ENCODE measurements around the gene CHRNA4. TPM values are rescaled to one million over a fixed set of nuclear protein-coding genes. Genes with fewer than 3 reads are reported as not detected.
A peak's percentile ranks its signal among the peaks of the same experiment; 100 is the strongest.

Gene CHRNA4
- total and polyA plus RNA-seq, 12 donors, result 0.06 to 0.57 (median 0.26) TPM; not detected in 5

DNA sequence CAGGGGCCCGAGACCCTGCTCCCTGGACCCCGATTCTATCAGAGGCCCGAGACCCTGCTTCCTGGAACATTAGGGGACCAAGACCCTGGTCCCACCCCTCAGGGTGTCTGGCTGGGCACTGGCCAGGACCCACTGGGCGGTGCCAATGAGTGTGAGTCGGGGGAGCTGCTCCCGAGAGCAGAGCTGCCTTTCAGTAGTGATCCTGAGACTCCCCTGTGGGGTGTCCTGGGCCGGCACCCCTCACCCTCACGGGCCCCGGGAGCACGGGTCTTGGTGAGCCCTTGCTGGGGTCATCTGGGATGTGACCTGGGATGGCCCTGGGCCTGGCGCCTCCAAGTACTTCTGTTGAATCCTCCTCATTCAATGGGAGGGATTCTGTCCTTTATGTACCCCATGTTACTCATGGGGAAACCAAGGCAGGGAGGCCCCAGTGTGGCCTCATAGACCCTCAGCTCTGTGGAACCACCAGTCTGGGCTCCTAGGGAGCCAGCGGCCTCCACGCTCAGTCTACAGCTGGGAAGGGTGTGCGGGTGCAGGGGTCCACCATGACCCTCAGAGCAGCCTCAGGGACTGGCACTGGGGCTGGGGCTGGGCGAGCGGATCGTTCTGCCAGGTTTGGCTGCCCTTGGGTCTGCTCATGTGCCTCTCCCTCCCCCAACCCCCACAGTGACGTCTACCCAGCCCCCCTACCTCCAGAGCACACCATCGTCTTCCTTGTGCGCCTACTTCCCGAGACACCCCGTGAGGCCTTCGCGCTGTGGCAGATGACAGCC, 42.6 kb downstream of the CHRNA4 start:
- intact Hi-C loops (cut with DNase I), result no loop called here

DNA sequence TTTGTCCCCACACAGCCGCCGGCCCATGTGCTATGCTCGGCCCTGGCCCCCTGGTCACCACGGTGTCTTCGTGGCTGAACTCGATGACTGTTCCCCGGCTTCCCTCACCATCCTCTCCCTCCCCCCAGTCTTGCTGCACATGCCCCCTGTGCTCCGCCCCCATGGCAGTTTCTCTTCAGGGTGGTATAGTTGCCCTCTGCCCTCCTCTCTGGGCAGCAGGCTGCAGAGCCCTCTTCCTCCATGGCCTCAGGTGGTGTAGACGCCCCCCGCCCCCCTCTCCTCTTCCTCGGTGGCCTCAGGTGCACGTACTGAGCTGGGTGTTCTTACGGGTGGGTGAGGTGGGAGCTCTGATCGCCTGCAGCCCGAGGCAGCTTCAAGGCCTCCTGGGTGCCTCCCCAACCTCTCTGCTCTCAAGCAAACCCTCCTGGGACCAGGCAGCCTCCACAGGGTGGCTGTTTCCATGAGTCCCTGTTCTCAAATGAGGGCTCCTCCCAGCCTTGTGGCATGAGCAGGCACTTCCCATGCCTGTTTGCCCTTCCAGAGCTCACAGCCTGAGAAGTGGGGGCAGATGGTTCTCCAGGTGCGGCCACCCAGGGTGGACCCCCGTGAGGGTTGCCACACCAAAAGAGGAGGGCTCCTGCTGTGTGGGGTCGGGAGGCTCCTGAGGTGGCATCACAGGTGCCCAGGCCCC, 43.4 kb downstream of the CHRNA4 start:
- intact Hi-C loops (cut with DNase I), result no loop called here
- 79 to 90% (median 83%) methylated on average over 14 to 18 of the region's 18 CpGs for WGBS, 4 donors

More for the DNA sequence above, 42.6 kb downstream of the CHRNA4 start:
- DNase-seq, result peak in 1 of 7 donors; percentile 6
- H3K27me3 ChIP-seq, result no peaks in the 10 kb centered on the region
- H3K4me3 ChIP-seq, result no peak overlapping the region
- no peak overlapping the region for H3K27ac ChIP-seq
- 89 to 100% (median 93%) methylated on average over 1 to 24 of the region's 24 CpGs for WGBS, 4 donors
- TF ChIP-seq, protein P1, sequence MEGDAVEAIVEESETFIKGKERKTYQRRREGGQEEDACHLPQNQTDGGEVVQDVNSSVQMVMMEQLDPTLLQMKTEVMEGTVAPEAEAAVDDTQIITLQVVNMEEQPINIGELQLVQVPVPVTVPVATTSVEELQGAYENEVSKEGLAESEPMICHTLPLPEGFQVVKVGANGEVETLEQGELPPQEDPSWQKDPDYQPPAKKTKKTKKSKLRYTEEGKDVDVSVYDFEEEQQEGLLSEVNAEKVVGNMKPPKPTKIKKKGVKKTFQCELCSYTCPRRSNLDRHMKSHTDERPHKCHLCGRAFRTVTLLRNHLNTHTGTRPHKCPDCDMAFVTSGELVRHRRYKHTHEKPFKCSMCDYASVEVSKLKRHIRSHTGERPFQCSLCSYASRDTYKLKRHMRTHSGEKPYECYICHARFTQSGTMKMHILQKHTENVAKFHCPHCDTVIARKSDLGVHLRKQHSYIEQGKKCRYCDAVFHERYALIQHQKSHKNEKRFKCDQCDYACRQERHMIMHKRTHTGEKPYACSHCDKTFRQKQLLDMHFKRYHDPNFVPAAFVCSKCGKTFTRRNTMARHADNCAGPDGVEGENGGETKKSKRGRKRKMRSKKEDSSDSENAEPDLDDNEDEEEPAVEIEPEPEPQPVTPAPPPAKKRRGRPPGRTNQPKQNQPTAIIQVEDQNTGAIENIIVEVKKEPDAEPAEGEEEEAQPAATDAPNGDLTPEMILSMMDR (IDR thresholded peaks at IDR 0.05), result no peak
- no peak for TF ChIP-seq POLR2A (IDR thresholded peaks at IDR 0.05)
- H3K4me1 ChIP-seq (replicated peaks in 1 of 2), result no peaks in the 10 kb centered on the region
- no peaks in the 10 kb centered on the region for H3K9me3 ChIP-seq (replicated peaks in 1 of 3)
- no peaks in the 10 kb centered on the region for H3K36me3 ChIP-seq (replicated peaks in 1 of 2)

DNA sequence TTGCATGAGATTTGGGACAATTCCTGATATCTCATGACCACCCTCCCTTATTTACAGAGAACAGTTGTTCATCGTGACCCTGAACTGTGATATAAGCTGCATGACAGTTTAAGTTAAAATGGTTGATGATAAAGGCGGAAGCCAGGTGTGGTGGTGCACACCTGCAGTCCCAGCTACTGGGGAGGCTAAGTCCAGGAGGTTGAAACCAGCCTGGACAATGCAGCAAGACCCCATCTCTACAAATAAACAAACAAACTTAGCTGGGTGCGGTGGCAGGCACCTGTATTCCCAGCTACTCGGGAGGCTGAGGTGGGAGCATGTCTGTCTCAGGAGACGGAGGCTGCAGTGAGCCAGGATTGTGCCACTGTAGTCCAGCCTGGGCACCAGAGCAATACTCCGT, 44.1 kb downstream of the CHRNA4 start:
- Histone ChIP-seq H3K4me3 (no peak overlapping the region), H3K9me3 (replicated peaks in 1 of 3) (no peaks in the 10 kb centered on the region), H3K27me3 (no peaks in the 10 kb centered on the region), H3K36me3 (replicated peaks in 1 of 2) (no peaks in the 10 kb centered on the region), H3K4me1 (replicated peaks in 1 of 2) (no peaks in the 10 kb centered on the region), H3K27ac (no peak overlapping the region)
- no peak for TF ChIP-seq POLR2A (IDR thresholded peaks at IDR 0.05)
- TF ChIP-seq, protein P1 (IDR thresholded peaks at IDR 0.05), result no peak
- 81 to 98% (median 94%) methylated on average over 6 of the region's 6 CpGs for WGBS, 4 donors
- peak in 1 of 7 donors; percentile 0 for DNase-seq
- intact Hi-C loops (cut with DNase I), result no loop called here

More for the DNA sequence above, 43.4 kb downstream of the CHRNA4 start:
- TF ChIP-seq, protein P1 (IDR thresholded peaks at IDR 0.05), result no peak
- TF ChIP-seq POLR2A (IDR thresholded peaks at IDR 0.05), result no peak
- no peaks in the 10 kb centered on the region for H3K4me1 ChIP-seq (replicated peaks in 1 of 2)
- no peaks in the 10 kb centered on the region for H3K36me3 ChIP-seq (replicated peaks in 1 of 2)
- no peaks in the 10 kb centered on the region for H3K9me3 ChIP-seq (replicated peaks in 1 of 3)
- peak in 1 of 7 donors; percentile 3 for DNase-seq
- no peak overlapping the region for H3K27ac ChIP-seq
- H3K27me3 ChIP-seq, result no peaks in the 10 kb centered on the region
- no peak overlapping the region for H3K4me3 ChIP-seq

DNA sequence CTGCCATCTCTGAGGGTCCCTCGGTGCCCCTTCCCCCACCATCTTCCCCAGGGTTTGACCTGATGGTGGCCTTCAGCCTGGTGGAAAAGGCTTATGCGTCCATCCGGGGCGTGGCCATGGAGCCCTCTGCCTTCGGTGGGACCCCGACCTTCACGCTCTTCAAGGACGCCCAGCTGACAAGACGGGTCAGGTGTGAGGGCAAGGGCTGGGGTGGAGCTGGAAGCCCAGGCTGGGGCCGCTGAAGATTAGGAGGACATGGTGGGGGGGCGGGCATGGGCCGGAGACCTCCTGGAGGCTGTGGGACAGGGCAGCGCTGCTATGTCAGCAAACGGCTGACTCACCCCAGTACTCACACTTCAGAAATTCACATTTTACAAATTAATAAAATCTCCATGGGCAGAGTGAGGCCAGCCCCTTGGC, 44.6 kb downstream of the CHRNA4 start:
- DNase-seq, result peak in 1 of 7 donors; percentile 11

More for the DNA sequence above, 44.6 kb downstream of the CHRNA4 start:
- 54 to 61% (median 55%) methylated on average over 11 to 14 of the region's 14 CpGs for WGBS, 4 donors
- no peaks in the 10 kb centered on the region for H3K27me3 ChIP-seq
- H3K4me3 ChIP-seq, result no peak overlapping the region
- intact Hi-C loops (cut with DNase I), result no loop called here
- no peak overlapping the region for H3K27ac ChIP-seq
- no peaks in the 10 kb centered on the region for H3K9me3 ChIP-seq (replicated peaks in 1 of 3)
- H3K4me1 ChIP-seq (replicated peaks in 1 of 2), result no peaks in the 10 kb centered on the region
- TF ChIP-seq POLR2A (IDR thresholded peaks at IDR 0.05), result no peak
- no peaks in the 10 kb centered on the region for H3K36me3 ChIP-seq (replicated peaks in 1 of 2)
